A549 (cell line): ENCODE data around the gene C5AR1. TPM values are rescaled to one million over a fixed set of nuclear protein-coding genes. Genes with fewer than 3 reads are reported as not detected.

ENCODE experiments used
- ATAC-seq, 2 experiments: fragments of 200-7000 bp in 1 of 2; fragments of >200 bp in 1 of 2; cut with Nextera tagmentation in 1 of 2; cut with Tn5 transposase in 1 of 2; 3 replicates each; pipeline versions ENCODE4 v1.8.0 to v1.9.1; 2018 to 2020; ENCODE audit warnings: mild to moderate bottlenecking in 1 of 2, moderate library complexity in 1 of 2
- CTCF ChIA-PET: fragments of 300-600 bp; sonication (Branson Sonifier 250); formaldehyde crosslinking; extraction: SDS; loops from one replicate; lab custom pipeline; 2021; ENCODE audit warnings: antibody characterized with exemption, inconsistent platforms; lab: Yijun Ruan, JAX
- POLR2A ChIA-PET: fragments of 350-600 bp; formaldehyde crosslinking; extraction: SDS; loops from one replicate; lab custom pipeline; 2021; ENCODE audit warnings: antibody characterized with exemption, inconsistent platforms; lab: Yijun Ruan, JAX
- DNase-seq, 2 experiments: peaks; one replicate each; pipeline versions ENCODE4 v3.0.0 to v3.0.0-alpha.2; 2011 to 2016; ENCODE audit warnings: low read depth in 1 of 2, low spot score in 1 of 2
- FAIRE-seq: peaks from 2 replicates; lab custom pipeline; 2011; peaks lifted over from hg19 to GRCh38; lab: Jason Lieb, UNC
- H3K27ac ChIP-seq, 2 experiments: fragments of >200 bp; sonication (Bioruptor Twin); formaldehyde crosslinking; 3 replicates each; pipeline ENCODE4 v1.5.1; 2016 to 2017
- H3K4me1 ChIP-seq: fragments of >200 bp; sonication (Bioruptor Twin); formaldehyde crosslinking; 3 replicates; pipeline ENCODE4 v1.6.1; 2016
- H3K4me2 ChIP-seq: fragments of >200 bp; sonication (Bioruptor Twin); formaldehyde crosslinking; 3 replicates; pipeline ENCODE4 v1.6.1; 2016
- H3K4me3 ChIP-seq: fragments of >200 bp; sonication (Bioruptor Twin); formaldehyde crosslinking; 3 replicates; pipeline ENCODE4 v1.5.1; 2016
- H3K9me3 ChIP-seq: fragments of >200 bp; sonication (Bioruptor Twin); formaldehyde crosslinking; 3 replicates; pipeline ENCODE4 v1.6.1; 2016
- CBX8 ChIP-seq: fragments of 200-600 bp; sonication (generic); IDR thresholded peaks from 2 replicates; pipeline ENCODE4 v1.6.1; 2016
- CHD2 ChIP-seq: fragments of 150-350 bp; IDR thresholded peaks from 2 replicates; pipeline ENCODE4 v1.6.1; 2014; ENCODE audit warnings: low read length; ENCODE audit not compliant: partially characterized antibody
- CHD4 ChIP-seq: fragments of 200-600 bp; sonication (generic); IDR thresholded peaks from 2 replicates; pipeline ENCODE4 v1.6.1; 2016; ENCODE audit warnings: antibody characterized with exemption, mild to moderate bottlenecking, borderline replicate concordance
- CTCF ChIP-seq: fragments of >200 bp; sonication (Bioruptor Twin); formaldehyde crosslinking; IDR thresholded peaks from 3 replicates; pipeline ENCODE4 v1.5.1; 2016
- E2F6 ChIP-seq: IDR thresholded peaks from 2 replicates; pipeline ENCODE4 v1.6.1; 2012; ENCODE audit warnings: low read depth, borderline replicate concordance
- ELK1 ChIP-seq: fragments of 150-350 bp; IDR thresholded peaks from 2 replicates; pipeline ENCODE4 v1.6.1; 2014; ENCODE audit warnings: low read depth, mild to moderate bottlenecking, low read length
- FOSB ChIP-seq: fragments of 250-450 bp; sonication (Bioruptor Pico); IDR thresholded peaks from 2 replicates; pipeline ENCODE4 v1.5.0; 2020; ENCODE audit warnings: mild to moderate bottlenecking, moderate library complexity
- FOSL2 ChIP-seq, 2 experiments: fragments of 450-650 bp in 1 of 2; fragments of >200 bp in 1 of 2; sonication (Bioruptor Twin) in 1 of 2; formaldehyde crosslinking; IDR thresholded peaks; 2 replicates each; pipeline versions ENCODE4 v1.5.0 to v1.6.1; 2016 to 2020; ENCODE audit warnings: mild to moderate bottlenecking in 1 of 2, moderate library complexity in 1 of 2
- GATA3 ChIP-seq: IDR thresholded peaks from 2 replicates; pipeline ENCODE4 v1.6.1; 2012; ENCODE audit warnings: borderline replicate concordance
- HMGXB4 ChIP-seq: fragments of 250-450 bp; sonication (Bioruptor Pico); IDR thresholded peaks from 2 replicates; pipeline ENCODE4 v1.5.0; 2021; ENCODE audit warnings: mild to moderate bottlenecking, moderate library complexity, borderline replicate concordance
- HOXA7 ChIP-seq: fragments of 250-450 bp; sonication (Bioruptor Pico); IDR thresholded peaks from 2 replicates; pipeline ENCODE4 v1.5.0; 2020; ENCODE audit warnings: mild to moderate bottlenecking, moderate library complexity
- JUN ChIP-seq, 2 experiments: fragments of >200 bp; sonication (Bioruptor Twin); formaldehyde crosslinking; IDR thresholded peaks; 2 replicates in 1 of 2; 3 replicates in 1 of 2; pipeline ENCODE4 v1.6.1; 2016 to 2017
- JUNB ChIP-seq: fragments of >200 bp; sonication (Bioruptor Twin); formaldehyde crosslinking; IDR thresholded peaks from 2 replicates; pipeline ENCODE4 v1.6.1; 2016
- MAFK ChIP-seq: fragments of 450-650 bp; IDR thresholded peaks from 2 replicates; pipeline ENCODE4 v1.6.1; 2014; ENCODE audit not compliant: partially characterized antibody
- MAX ChIP-seq: IDR thresholded peaks from 2 replicates; pipeline ENCODE4 v1.6.1; 2012
- MYC ChIP-seq: IDR thresholded peaks from 2 replicates; pipeline ENCODE4 v1.6.1; 2012; ENCODE audit warnings: mild to moderate bottlenecking, inconsistent platforms, low read length, improper control_type of control experiment, borderline replicate concordance
- NPAS2 ChIP-seq: fragments of 250-450 bp; sonication (Bioruptor Pico); IDR thresholded peaks from 2 replicates; pipeline ENCODE4 v1.8.0; 2022; ENCODE audit warnings: mild to moderate bottlenecking, moderate library complexity, borderline replicate concordance
- RCOR1 ChIP-seq: fragments of 150-350 bp; IDR thresholded peaks from 2 replicates; pipeline ENCODE4 v1.6.1; 2014; ENCODE audit warnings: antibody characterized with exemption, low read length, low read depth
- RFX5 ChIP-seq: fragments of 450-650 bp; IDR thresholded peaks from 2 replicates; pipeline ENCODE4 v1.7.1; 2014; ENCODE audit warnings: antibody characterized with exemption, mild to moderate bottlenecking, moderate library complexity
- SMC3 ChIP-seq: fragments of >200 bp; sonication (Bioruptor Twin); formaldehyde crosslinking; IDR thresholded peaks from 3 replicates; pipeline ENCODE4 v1.6.1; 2018; ENCODE audit warnings: inconsistent platforms
- TP53 ChIP-seq: fragments of 250-450 bp; sonication (Bioruptor Pico); IDR thresholded peaks from 2 replicates; pipeline ENCODE4 v1.5.0; 2021; ENCODE audit warnings: mild to moderate bottlenecking, moderate library complexity
- ZFP36 ChIP-seq: fragments of 450-650 bp; IDR thresholded peaks from 2 replicates; pipeline ENCODE4 v1.6.1; 2014; ENCODE audit warnings: borderline replicate concordance; ENCODE audit not compliant: partially characterized antibody
- ZNF302 ChIP-seq: fragments of 250-450 bp; sonication (Bioruptor Pico); IDR thresholded peaks from 2 replicates; pipeline ENCODE4 v1.9.0; 2021; ENCODE audit warnings: inconsistent platforms, mild to moderate bottlenecking, moderate library complexity
- WGBS: methylation state at CpG from one replicate; pipeline ENCODE4 v1.1.6; 2017; ENCODE audit errors: missing lambda C conversion rate; 5-methylcytosine and 5-hydroxymethylcytosine counted together
- polyA plus RNA-seq, 4 experiments: library from polyadenylated mRNA; depleted of rRNA in 3 of 4; stranded (reverse); fragments of >200 nt; fragmentation: RNase III in 1 of 4; extraction: RNeasy Plus Mini Kit Qiagen cat#74134 plus additional on column Dnase treatment in 1 of 4; gene quantifications; 2 replicates in 3 of 4; 3 replicates in 1 of 4; pipeline ENCODE4 v1.2.3, GENCODE V29; 2011 to 2017

Gene C5AR1
- polyA plus RNA-seq, 2 of the 4 experiments (the other 2 are of a cell fraction), result 1.6 to 3.4 TPM

- no peak for FAIRE-seq
These were observed 10.5 kb downstream of the C5AR1 start for GRCh38 chr19:47319923-47320871.

GRCh38 chr19:47321630-47322029 lies 12.0 kb downstream of the C5AR1 start:
- Histone ChIP-seq H3K27ac (no peak overlapping the region), H3K4me3 (no peak overlapping the region), H3K9me3 (peaks cover 5% of the 10 kb centered on the region), H3K4me1 (no peaks in the 10 kb centered on the region), H3K4me2 (no peak overlapping the region)
- ChIA-PET CTCF (interaction anchor here (1.0 to 1.7 kb wide), 3 partner anchors 9 to 28 kb away, joined by 3 to 11 read pairs (median 4); partner anchors contain the start of genes C5AR2 and DHX34), POLR2A (no interaction called here)
- DNase-seq, result no peak
- TF ChIP-seq CBX8, result no peak
- no peak for TF ChIP-seq RCOR1
- no peak for TF ChIP-seq TP53 (CRISPR knock-in tag)
- no peak for TF ChIP-seq CHD2
- TF ChIP-seq NPAS2 (CRISPR knock-in tag), result no peak
- no peak for TF ChIP-seq JUN (IDR thresholded peaks at IDR 0.05)
- TF ChIP-seq RFX5, result no peak
- TF ChIP-seq MAX, result no peak
- no peak for TF ChIP-seq FOSL2 (IDR thresholded peaks at IDR 0.05)
- TF ChIP-seq FOSL2 (CRISPR knock-in tag; IDR thresholded peaks at IDR 0.05), result no peak
- TF ChIP-seq ZNF302 (CRISPR knock-in tag), result no peak
- no peak for TF ChIP-seq E2F6
- no peak for TF ChIP-seq HMGXB4
- no peak for TF ChIP-seq SMC3
- TF ChIP-seq GATA3, result no peak
- TF ChIP-seq FOSB (CRISPR knock-in tag), result no peak
- TF ChIP-seq MYC, result no peak
- TF ChIP-seq HOXA7 (CRISPR knock-in tag), result no peak
- no peak for TF ChIP-seq CTCF
- TF ChIP-seq MAFK, result no peak
- WGBS, result 80% methylated on average over 1 of the region's 1 CpG
- no peak for FAIRE-seq
- ATAC-seq, result no peak

More at GRCh38 chr19:47319923-47320871, 10.5 kb downstream of the C5AR1 start:
- Histone ChIP-seq H3K4me1 (peaks cover 8% of the 10 kb centered on the region), H3K9me3 (peaks cover 5% of the 10 kb centered on the region), H3K4me3 (no peak overlapping the region)
- TF ChIP-seq CHD4 (no peak), E2F6 (no peak), ZFP36 (no peak), GATA3 (no peak), ELK1 (no peak), JUNB (no peak), ZNF302 (CRISPR knock-in tag) (no peak), MYC (no peak)
- TF ChIP-seq, all 56 proteins: peak for 0
- ChIA-PET POLR2A (no interaction called here), CTCF (interaction anchor here (0.6 to 1.7 kb wide), 5 partner anchors 14 to 445 kb away, joined by 3 to 11 read pairs (median 5); partner anchors contain the start of gene DHX34)
- WGBS, result 93% methylated on average over 46 of the region's 46 CpGs
- ATAC-seq, result no peak
- no peak overlapping the region for H3K4me2 ChIP-seq
- DNase-seq, result no peak
- peak overlapping the region; percentile 21 to 24; a peak in 1 of 6 replicates for H3K27ac ChIP-seq
